Measurements from ENCODE around the gene CDK14.

CDK14 gene

GRCh38 chr7:90968871-90969270, 372.8 kb downstream of the CDK14 start:
- DNase-seq, result no peak

- DNase-seq, result no peak
Observed at GRCh38 chr7:90972906-90973550, 376.9 kb downstream of the CDK14 start.

GRCh38 chr7:90977056-90977455, 380.9 kb downstream of the CDK14 start:
- no peak for DNase-seq

GRCh38 chr7:90980545-90980944, 384.4 kb downstream of the CDK14 start:
- no peak for DNase-seq

- no peak for DNase-seq
Observed at GRCh38 chr7:90982228-90982627, 386.1 kb downstream of the CDK14 start.

GRCh38 chr7:90984692-90985091, 388.6 kb downstream of the CDK14 start:
- DNase-seq, result no peak

- DNase-seq, result no peak
Observed at GRCh38 chr7:90988516-90988915, 392.4 kb downstream of the CDK14 start.

- DNase-seq, result no peak
Observed at GRCh38 chr7:90988996-90989765, 393.1 kb downstream of the CDK14 start.

GRCh38 chr7:90994121-90994520, 398.0 kb downstream of the CDK14 start:
- no peak for DNase-seq

GRCh38 chr7:90994601-90995000, 398.5 kb downstream of the CDK14 start:
- no peak for DNase-seq

GRCh38 chr7:90995996-90996395, 399.9 kb downstream of the CDK14 start:
- no peak for DNase-seq

- no peak for DNase-seq
Observed at GRCh38 chr7:90999989-91000979, 404.2 kb downstream of the CDK14 start.

GRCh38 chr7:91005024-91005423, 408.9 kb downstream of the CDK14 start:
- no peak for DNase-seq

- no peak for DNase-seq
Observed at GRCh38 chr7:91005841-91006240, 409.7 kb downstream of the CDK14 start.

GRCh38 chr7:91007371-91007770, 411.2 kb downstream of the CDK14 start:
- DNase-seq, result no peak

- no peak for DNase-seq
Observed at GRCh38 chr7:91013078-91013477, 417.0 kb downstream of the CDK14 start.

GRCh38 chr7:91019686-91020385, 423.7 kb downstream of the CDK14 start:
- no peak for DNase-seq

GRCh38 chr7:91020636-91021385, 424.7 kb downstream of the CDK14 start:
- no peak for DNase-seq

- DNase-seq, result no peak
Observed at GRCh38 chr7:91021956-91022355, 425.8 kb downstream of the CDK14 start.

GRCh38 chr7:91025906-91026390, 429.8 kb downstream of the CDK14 start:
- no peak for DNase-seq

GRCh38 chr7:91029688-91030087, 433.6 kb downstream of the CDK14 start:
- no peak for DNase-seq
